NT2/D1 (cell line): ENCODE results near the gene TRAF7.
A peak's percentile ranks its signal among the peaks of the same experiment; 100 is the strongest.
"Not testable (repeated sequence)": the region's sequence is repeated elsewhere in the genome, so short reads cannot be mapped to it uniquely, and the experiment has no call there.

Experiments
- DNase-seq: peaks from one replicate; pipeline ENCODE4 v3.0.0-alpha.2; 2011; ENCODE audit warnings: low read depth, low spot score
- H3K27me3 ChIP-seq: 2 replicates; pipeline ENCODE4 v1.6.0; 2011; ENCODE audit warnings: mild to moderate bottlenecking; ENCODE audit not compliant: insufficient read length, insufficient read depth
- H3K36me3 ChIP-seq: 2 replicates; pipeline ENCODE4 v1.6.1; 2011; ENCODE audit warnings: mild to moderate bottlenecking, low read length, mixed read lengths; ENCODE audit not compliant: insufficient read depth, insufficient read length
- H3K4me1 ChIP-seq: 2 replicates; pipeline ENCODE4 v1.5.1; 2011; ENCODE audit not compliant: insufficient read depth, insufficient read length
- H3K4me3 ChIP-seq: 2 replicates; pipeline ENCODE4 v1.5.1; 2011; ENCODE audit warnings: low read depth; ENCODE audit not compliant: insufficient read length
- H3K9ac ChIP-seq: 2 replicates; pipeline ENCODE4 v1.6.0; 2011; ENCODE audit warnings: low read depth; ENCODE audit not compliant: insufficient read length
- H3K9me3 ChIP-seq: 2 replicates; pipeline ENCODE4 v1.5.1; 2011; ENCODE audit warnings: mild to moderate bottlenecking, low read length; ENCODE audit not compliant: insufficient read depth
- SUZ12 ChIP-seq: IDR thresholded peaks from 2 replicates; pipeline ENCODE4 v1.6.1; 2011; ENCODE audit not compliant: insufficient read length, insufficient read depth; ENCODE audit errors: extremely low read depth
- YY1 ChIP-seq: IDR thresholded peaks from 2 replicates; pipeline ENCODE4 v1.6.1; 2011; ENCODE audit not compliant: insufficient read length, insufficient read depth
- ZNF274 ChIP-seq: IDR thresholded peaks from 2 replicates; pipeline ENCODE4 v1.6.1; 2011; ENCODE audit warnings: mild to moderate bottlenecking, low read depth, low read length

The TRAF7 gene

GRCh38 chr16:2155091-2155950, at the start of gene TRAF7:
TRAF7 (plus strand) TSS chr16:2155782; CDS start chr16:2163921, 8,139 bp downstream.
- H3K27me3 ChIP-seq: no peaks in the 10 kb centered on the region
- no peaks in the 10 kb centered on the region for H3K9me3 ChIP-seq
- H3K9ac ChIP-seq: peak within 1 kb of the TSS; percentile 100
- peaks cover 64% of the 10 kb centered on the region for H3K36me3 ChIP-seq
- H3K4me3 ChIP-seq: peak within 1 kb of the TSS; percentile 100
- TF ChIP-seq SUZ12 (no peak), ZNF274 (no peak), YY1 (no peak)
- H3K4me1 ChIP-seq: peaks cover 52% of the 10 kb centered on the region
- peak; percentile 100 for DNase-seq

GRCh38 chr16:2106211-2106610, 49.4 kb upstream of the TRAF7 start:
- DNase-seq, H3K4me1 ChIP-seq, H3K9me3 ChIP-seq, H3K4me3 ChIP-seq, H3K27me3 ChIP-seq, H3K9ac ChIP-seq: not testable (repeated sequence)
- peaks cover 45% of the 10 kb centered on the region for H3K36me3 ChIP-seq

- not testable (repeated sequence) for H3K9ac ChIP-seq, H3K27me3 ChIP-seq, H3K9me3 ChIP-seq, DNase-seq, H3K4me3 ChIP-seq, H3K4me1 ChIP-seq
- peaks cover 48% of the 10 kb centered on the region for H3K36me3 ChIP-seq
Measured at GRCh38 chr16:2107121-2107790, 48.3 kb upstream of the TRAF7 start.

- not testable (repeated sequence) for H3K9me3 ChIP-seq, H3K9ac ChIP-seq, H3K4me3 ChIP-seq, DNase-seq, H3K4me1 ChIP-seq, H3K27me3 ChIP-seq
- peaks cover 46% of the 10 kb centered on the region for H3K36me3 ChIP-seq
Measured at GRCh38 chr16:2107791-2108125, 47.8 kb upstream of the TRAF7 start.

GRCh38 chr16:2108446-2109270, 46.9 kb upstream of the TRAF7 start:
- not testable (repeated sequence) for H3K9ac ChIP-seq, H3K27me3 ChIP-seq
- peaks cover 47% of the 10 kb centered on the region for H3K36me3 ChIP-seq

GRCh38 chr16:2109271-2109580, 46.4 kb upstream of the TRAF7 start:
- not testable (repeated sequence) for H3K27me3 ChIP-seq, H3K4me1 ChIP-seq, DNase-seq, H3K9ac ChIP-seq, H3K9me3 ChIP-seq, H3K4me3 ChIP-seq
- peaks cover 49% of the 10 kb centered on the region for H3K36me3 ChIP-seq

More at GRCh38 chr16:2108446-2109270, 46.9 kb upstream of the TRAF7 start:
- H3K9me3 ChIP-seq, H3K4me3 ChIP-seq, DNase-seq, H3K4me1 ChIP-seq: not testable (repeated sequence)

GRCh38 chr16:2109872-2110271, 45.7 kb upstream of the TRAF7 start:
- H3K27me3 ChIP-seq, H3K9ac ChIP-seq, H3K9me3 ChIP-seq, H3K4me1 ChIP-seq, H3K4me3 ChIP-seq, DNase-seq: not testable (repeated sequence)
- peaks cover 49% of the 10 kb centered on the region for H3K36me3 ChIP-seq

- H3K36me3 ChIP-seq: peaks cover 45% of the 10 kb centered on the region
- not testable (repeated sequence) for DNase-seq, H3K27me3 ChIP-seq, H3K9me3 ChIP-seq, H3K9ac ChIP-seq, H3K4me3 ChIP-seq, H3K4me1 ChIP-seq
Measured at GRCh38 chr16:2110332-2111008, 45.1 kb upstream of the TRAF7 start.

GRCh38 chr16:2111009-2111353, 44.6 kb upstream of the TRAF7 start:
- H3K4me3 ChIP-seq, H3K9ac ChIP-seq, DNase-seq, H3K9me3 ChIP-seq, H3K4me1 ChIP-seq, H3K27me3 ChIP-seq: not testable (repeated sequence)
- H3K36me3 ChIP-seq: peaks cover 42% of the 10 kb centered on the region

GRCh38 chr16:2111412-2112335, 43.9 kb upstream of the TRAF7 start:
- H3K4me3 ChIP-seq, H3K4me1 ChIP-seq, H3K27me3 ChIP-seq, DNase-seq, H3K9me3 ChIP-seq, H3K9ac ChIP-seq: not testable (repeated sequence)
- H3K36me3 ChIP-seq: peaks cover 42% of the 10 kb centered on the region
